ENCODE results near the gene NFU1.

Gene NFU1

DNA sequence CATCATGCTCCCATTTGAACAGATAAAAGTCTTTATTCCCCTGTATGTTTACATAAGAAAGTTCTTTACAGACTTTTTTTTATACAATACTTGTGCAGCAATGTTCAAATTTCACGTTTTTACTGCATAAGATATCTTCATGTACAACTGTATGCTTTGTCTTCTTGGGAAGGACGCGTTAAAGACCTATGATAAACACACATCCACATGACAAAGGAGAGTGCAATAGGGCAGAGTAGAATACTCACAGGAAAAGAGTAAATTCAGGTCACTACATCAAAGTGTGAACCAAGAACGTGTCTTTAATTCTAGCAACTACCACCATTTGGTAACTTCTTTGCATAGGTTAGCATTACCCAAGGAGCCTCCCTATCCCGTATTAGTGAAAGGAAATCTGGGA is 33.7 kb upstream of the NFU1 start:
- Histone ChIP-seq H3K4me1 (ENCODE audit: control insufficient read depth, insufficient read depth, low read depth, low read length) (no peaks in the 10 kb centered on the region), H2AK5ac (ENCODE audit: low read length, severe bottlenecking) (no peak overlapping the region), H3K9me3 (ENCODE audit: control insufficient read depth, low read length) (no peaks in the 10 kb centered on the region), H3K79me1 (replicated peaks; ENCODE audit: low read length, poor library complexity, severe bottlenecking) (peaks cover 11% of the 10 kb centered on the region), H3K4me3 (ENCODE audit: insufficient read depth in 1 of 2, low read depth in 1 of 2, low read length in 2 of 2) (no peak overlapping the region), H3K27ac (ENCODE audit: low read length, poor library complexity, severe bottlenecking) (no peak overlapping the region), H3K27me3 (ENCODE audit: control insufficient read depth in 1 of 2, insufficient read depth in 1 of 2, low read length in 2 of 2) (no peaks in the 10 kb centered on the region), H2BK120ac (ENCODE audit: low read depth, low read length) (no peak overlapping the region), H2BK5ac (ENCODE audit: low read depth, low read length, poor library complexity, severe bottlenecking) (no peak overlapping the region), H2AFZ (ENCODE audit: low read depth, low read length) (no peak overlapping the region), H3K4me2 (ENCODE audit: low read length, poor library complexity, severe bottlenecking) (no peak overlapping the region), H3K23ac (ENCODE audit: low read length in 2 of 2) (no peak overlapping the region), H4K91ac (ENCODE audit: low read length) (no peak overlapping the region), H3K9ac (ENCODE audit: low read length) (no peak overlapping the region), H4K8ac (ENCODE audit: low read length) (no peak overlapping the region), H3K36me3 (ENCODE audit: control insufficient read depth in 1 of 2, insufficient read depth in 2 of 2, low read depth in 1 of 2, low read length in 2 of 2) (peaks cover 9 to 49% of the 10 kb centered on the region in 2 experiments), H2BK15ac (ENCODE audit: low read depth, poor library complexity, severe bottlenecking) (no peak overlapping the region), H3K14ac (ENCODE audit: low read length in 2 of 2) (no peak overlapping the region), H3K4ac (ENCODE audit: low read depth in 1 of 2, low read length in 2 of 2) (no peak overlapping the region), H3K18ac (ENCODE audit: low read depth in 1 of 2, low read length in 2 of 2) (no peak overlapping the region), H2BK12ac (ENCODE audit: low read length in 2 of 2) (no peak overlapping the region)
- 91% methylated on average over 2 of the region's 5 CpGs for WGBS
- DNase-seq: no peak

- no peak for DNase-seq
- WGBS: 63% methylated on average over 1 of the region's 1 CpG
- Histone ChIP-seq H3K4me2 (ENCODE audit: low read length, poor library complexity, severe bottlenecking) (no peak overlapping the region), H3K27me3 (ENCODE audit: control insufficient read depth in 1 of 2, insufficient read depth in 1 of 2, low read length in 2 of 2) (no peaks in the 10 kb centered on the region), H3K9ac (ENCODE audit: low read length) (no peak overlapping the region), H2BK120ac (ENCODE audit: low read depth, low read length) (no peak overlapping the region), H2AK5ac (ENCODE audit: low read length, severe bottlenecking) (no peak overlapping the region), H3K18ac (ENCODE audit: low read depth in 1 of 2, low read length in 2 of 2) (no peak overlapping the region), H3K4me1 (ENCODE audit: control insufficient read depth, insufficient read depth, low read depth, low read length) (no peaks in the 10 kb centered on the region), H2BK15ac (ENCODE audit: low read depth, poor library complexity, severe bottlenecking) (no peak overlapping the region), H3K9me3 (ENCODE audit: control insufficient read depth, low read length) (no peaks in the 10 kb centered on the region), H3K4me3 (ENCODE audit: insufficient read depth in 1 of 2, low read depth in 1 of 2, low read length in 2 of 2) (no peak overlapping the region), H3K14ac (ENCODE audit: low read length in 2 of 2) (no peak overlapping the region), H3K36me3 (ENCODE audit: control insufficient read depth in 1 of 2, insufficient read depth in 2 of 2, low read depth in 1 of 2, low read length in 2 of 2) (peaks cover 14 to 49% of the 10 kb centered on the region in 2 experiments), H4K8ac (ENCODE audit: low read length) (no peak overlapping the region), H3K4ac (ENCODE audit: low read depth in 1 of 2, low read length in 2 of 2) (no peak overlapping the region), H3K23ac (ENCODE audit: low read length in 2 of 2) (no peak overlapping the region), H3K79me1 (replicated peaks; ENCODE audit: low read length, poor library complexity, severe bottlenecking) (peaks cover 17% of the 10 kb centered on the region), H2AFZ (ENCODE audit: low read depth, low read length) (no peak overlapping the region), H2BK12ac (ENCODE audit: low read length in 2 of 2) (no peak overlapping the region), H2BK5ac (ENCODE audit: low read depth, low read length, poor library complexity, severe bottlenecking) (no peak overlapping the region), H4K91ac (ENCODE audit: low read length) (no peak overlapping the region), H3K27ac (ENCODE audit: low read length, poor library complexity, severe bottlenecking) (no peak overlapping the region)
Observed at GRCh38 chr2:69469784-69470183, 32.5 kb upstream of the NFU1 start.

DNA sequence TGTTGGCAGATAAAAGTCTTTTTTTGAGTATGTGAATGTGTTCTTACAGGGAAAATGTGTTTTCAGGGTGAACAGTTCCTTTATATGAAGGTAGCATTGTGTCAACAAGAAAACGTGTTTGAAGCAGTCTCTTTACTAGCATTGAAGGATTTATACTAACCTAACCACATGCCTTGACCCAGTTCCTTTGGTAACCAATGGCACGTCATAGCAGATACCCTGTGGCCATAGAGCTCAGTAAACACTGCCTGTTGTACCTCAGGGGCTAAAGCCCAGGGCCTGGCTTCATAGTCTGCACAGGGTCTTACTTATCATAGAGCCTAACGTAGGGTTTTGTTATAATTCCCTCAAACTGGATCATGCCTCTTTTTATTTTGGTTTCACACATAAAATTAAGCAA is 32.1 kb upstream of the NFU1 start:
- H3K27me3 ChIP-seq (ENCODE audit: control insufficient read depth in 1 of 2, insufficient read depth in 1 of 2, low read length in 2 of 2): no peaks in the 10 kb centered on the region
- no peak overlapping the region for H4K91ac ChIP-seq (ENCODE audit: low read length)
- no peak overlapping the region for H3K9ac ChIP-seq (ENCODE audit: low read length)
- H2BK5ac ChIP-seq (ENCODE audit: low read depth, low read length, poor library complexity, severe bottlenecking): no peak overlapping the region
- no peak for DNase-seq
- no peak overlapping the region for H4K8ac ChIP-seq (ENCODE audit: low read length)
- H3K79me1 ChIP-seq (replicated peaks; ENCODE audit: low read length, poor library complexity, severe bottlenecking): peaks cover 17% of the 10 kb centered on the region
- no peak overlapping the region for H3K23ac ChIP-seq (ENCODE audit: low read length in 2 of 2)
- H3K18ac ChIP-seq (ENCODE audit: low read depth in 1 of 2, low read length in 2 of 2): no peak overlapping the region
- no peak overlapping the region for H2AFZ ChIP-seq (ENCODE audit: low read depth, low read length)
- H3K9me3 ChIP-seq (ENCODE audit: control insufficient read depth, low read length): no peaks in the 10 kb centered on the region
- no peak overlapping the region for H2BK15ac ChIP-seq (ENCODE audit: low read depth, poor library complexity, severe bottlenecking)
- H2BK12ac ChIP-seq (ENCODE audit: low read length in 2 of 2): no peak overlapping the region
- H3K4me2 ChIP-seq (ENCODE audit: low read length, poor library complexity, severe bottlenecking): no peak overlapping the region
- no peak overlapping the region for H3K4me3 ChIP-seq (ENCODE audit: insufficient read depth in 1 of 2, low read depth in 1 of 2, low read length in 2 of 2)
- H2AK5ac ChIP-seq (ENCODE audit: low read length, severe bottlenecking): no peak overlapping the region
- 97% methylated on average over 3 of the region's 3 CpGs for WGBS
- H2BK120ac ChIP-seq (ENCODE audit: low read depth, low read length): no peak overlapping the region
- no peaks in the 10 kb centered on the region for H3K4me1 ChIP-seq (ENCODE audit: control insufficient read depth, insufficient read depth, low read depth, low read length)
- H3K27ac ChIP-seq (ENCODE audit: low read length, poor library complexity, severe bottlenecking): no peak overlapping the region
- no peak overlapping the region for H3K4ac ChIP-seq (ENCODE audit: low read depth in 1 of 2, low read length in 2 of 2)
- H3K14ac ChIP-seq (ENCODE audit: low read length in 2 of 2): no peak overlapping the region
- H3K36me3 ChIP-seq (ENCODE audit: control insufficient read depth in 1 of 2, insufficient read depth in 2 of 2, low read depth in 1 of 2, low read length in 2 of 2): peaks cover 14 to 46% of the 10 kb centered on the region in 2 experiments

DNA sequence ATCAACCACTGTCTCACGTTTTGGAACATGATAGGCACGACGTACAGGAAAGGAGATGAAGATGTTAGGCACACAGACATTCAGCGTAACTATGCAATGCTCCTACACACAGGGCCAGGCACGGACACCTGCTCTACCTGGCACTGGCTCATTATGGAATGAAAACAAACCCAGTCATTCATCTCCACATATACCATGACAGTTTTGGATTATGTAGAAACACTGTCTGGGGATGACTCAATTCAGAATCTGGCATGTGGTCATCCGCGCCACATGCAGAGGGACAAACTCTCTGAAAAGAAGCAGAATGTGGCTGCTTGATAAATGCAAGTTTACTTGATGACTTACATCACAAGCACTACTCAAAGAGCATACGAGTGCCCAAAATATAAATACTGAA is 29.5 kb upstream of the NFU1 start:
- 95% methylated on average over 7 of the region's 8 CpGs for WGBS
- H3K4me1 ChIP-seq (ENCODE audit: control insufficient read depth, insufficient read depth, low read depth, low read length): no peaks in the 10 kb centered on the region
- H4K91ac ChIP-seq (ENCODE audit: low read length): no peak overlapping the region
- H2AK5ac ChIP-seq (ENCODE audit: low read length, severe bottlenecking): no peak overlapping the region
- H2BK12ac ChIP-seq (ENCODE audit: low read length in 2 of 2): no peak overlapping the region
- no peaks in the 10 kb centered on the region for H3K9me3 ChIP-seq (ENCODE audit: control insufficient read depth, low read length)
- no peak overlapping the region for H3K23ac ChIP-seq (ENCODE audit: low read length in 2 of 2)
- H3K18ac ChIP-seq (ENCODE audit: low read depth in 1 of 2, low read length in 2 of 2): no peak overlapping the region
- H3K14ac ChIP-seq (ENCODE audit: low read length in 2 of 2): no peak overlapping the region
- no peak overlapping the region for H2BK120ac ChIP-seq (ENCODE audit: low read depth, low read length)
- no peak overlapping the region for H3K4me3 ChIP-seq (ENCODE audit: insufficient read depth in 1 of 2, low read depth in 1 of 2, low read length in 2 of 2)
- H4K8ac ChIP-seq (ENCODE audit: low read length): no peak overlapping the region
- DNase-seq: no peak
- H3K4ac ChIP-seq (ENCODE audit: low read depth in 1 of 2, low read length in 2 of 2): no peak overlapping the region
- H3K36me3 ChIP-seq (ENCODE audit: control insufficient read depth in 1 of 2, insufficient read depth in 2 of 2, low read depth in 1 of 2, low read length in 2 of 2): peaks cover 11 to 42% of the 10 kb centered on the region in 2 experiments
- H3K27me3 ChIP-seq (ENCODE audit: control insufficient read depth in 1 of 2, insufficient read depth in 1 of 2, low read length in 2 of 2): no peaks in the 10 kb centered on the region
- no peak overlapping the region for H3K4me2 ChIP-seq (ENCODE audit: low read length, poor library complexity, severe bottlenecking)
- H3K9ac ChIP-seq (ENCODE audit: low read length): no peak overlapping the region
- peaks cover 14% of the 10 kb centered on the region for H3K79me1 ChIP-seq (replicated peaks; ENCODE audit: low read length, poor library complexity, severe bottlenecking)
- H3K27ac ChIP-seq (ENCODE audit: low read length, poor library complexity, severe bottlenecking): no peak overlapping the region
- H2BK15ac ChIP-seq (ENCODE audit: low read depth, poor library complexity, severe bottlenecking): no peak overlapping the region
- H2AFZ ChIP-seq (ENCODE audit: low read depth, low read length): no peak overlapping the region
- H2BK5ac ChIP-seq (ENCODE audit: low read depth, low read length, poor library complexity, severe bottlenecking): no peak overlapping the region

Measured in mesenchymal stem cell (in vitro differentiated cells and primary cell).